ENCODE measurements around the gene RNF113B.

RNF113B gene

GRCh38 chr13:98173431-98174152 lies 3.5 kb downstream of the RNF113B start:
- DNase-seq: no peak

GRCh38 chr13:98172590-98173422 lies 4.3 kb downstream of the RNF113B start:
- DNase-seq: no peak

GRCh38 chr13:98171900-98172589 lies 5.0 kb downstream of the RNF113B start:
- DNase-seq: no peak

GRCh38 chr13:98169331-98169730 lies 7.7 kb downstream of the RNF113B start:
- no peak for DNase-seq

- DNase-seq: no peak
Observed at GRCh38 chr13:98162935-98163334, 14.1 kb downstream of the RNF113B start.

- no peak for DNase-seq
Observed at GRCh38 chr13:98158172-98158899, 18.7 kb downstream of the RNF113B start.

- DNase-seq: no peak
Observed at GRCh38 chr13:98157609-98158008, 19.5 kb downstream of the RNF113B start.

- no peak for DNase-seq
Observed at GRCh38 chr13:98157188-98157587, 19.9 kb downstream of the RNF113B start.

GRCh38 chr13:98156259-98156658 lies 20.8 kb downstream of the RNF113B start:
- no peak for DNase-seq

GRCh38 chr13:98155475-98156109 lies 21.5 kb downstream of the RNF113B start:
- DNase-seq: no peak

GRCh38 chr13:98150832-98151479 lies 26.1 kb downstream of the RNF113B start:
- DNase-seq: no peak

- DNase-seq: no peak
Observed at GRCh38 chr13:98147521-98147920, 29.5 kb downstream of the RNF113B start.

- peak; percentile 25 for DNase-seq
Observed at GRCh38 chr13:98144801-98145350, 32.2 kb downstream of the RNF113B start.

GRCh38 chr13:98144027-98144741 lies 32.9 kb downstream of the RNF113B start:
- DNase-seq: no peak

GRCh38 chr13:98143601-98144026 lies 33.5 kb downstream of the RNF113B start:
- no peak for DNase-seq

GRCh38 chr13:98143157-98143553 lies 33.9 kb downstream of the RNF113B start:
- DNase-seq: no peak

GRCh38 chr13:98142380-98143156 lies 34.5 kb downstream of the RNF113B start, which contains the start of gene FARP1:
Gene FARP1 (plus strand): TSS chr13:98143094. CDS start chr13:98213243, 70,149 bp downstream.
- DNase-seq: peak; percentile 79

GRCh38 chr13:98141509-98142379 lies 35.3 kb downstream of the RNF113B start:
- peak; percentile 18 for DNase-seq

GRCh38 chr13:98141091-98141490 lies 36.0 kb downstream of the RNF113B start:
- DNase-seq: no peak
